CD4-positive, alpha-beta T cell (primary cell): ENCODE results near the gene FUT4. TPM values are rescaled to one million over a fixed set of nuclear protein-coding genes. Genes with fewer than 3 reads are reported as not detected.

Source experiments
- ATAC-seq: fragments of 200-7000 bp; cut with Tn5 transposase; one replicate; pipeline ENCODE4 v1.10.0; 2022; ENCODE audit warnings: mild to moderate bottlenecking; ENCODE audit not compliant: poor library complexity
- CTCF ChIA-PET: fragments of 350-600 bp; sonication (Branson Sonifier 250); formaldehyde crosslinking; loops from one replicate; lab custom pipeline; 2021; ENCODE audit warnings: antibody characterized with exemption, inconsistent platforms; lab: Charles Lee
- POLR2A ChIA-PET: fragments of 350-600 bp; sonication (Branson Sonifier 250); formaldehyde crosslinking; loops from one replicate; lab custom pipeline; 2021; ENCODE audit warnings: antibody characterized with exemption, inconsistent platforms; lab: Charles Lee
- DNase-seq, 14 experiments: peaks; one replicate each; pipeline ENCODE4 v3.0.0-alpha.2; 2013 to 2020; ENCODE audit warnings: mixed read lengths in 2 of 14
- H3K27ac ChIP-seq, 2 donors: one replicate each; pipeline versions ENCODE4 v1.5.1 to v1.7.0; 2013; ENCODE audit warnings: low read length in 2 of 2, low read depth in 1 of 2, mild to moderate bottlenecking in 1 of 2
- H3K27me3 ChIP-seq, 2 experiments: 1 replicate in 1 of 2; 2 replicates in 1 of 2; pipeline versions ENCODE4 v1.6.1 to v1.7.0; 2013; ENCODE audit warnings: low read length in 2 of 2, control low read depth in 1 of 2, mild to moderate bottlenecking in 1 of 2, moderate library complexity in 1 of 2; ENCODE audit not compliant: insufficient read depth in 2 of 2, control insufficient read depth in 1 of 2
- H3K36me3 ChIP-seq: one replicate; pipeline ENCODE4 v1.6.1; 2013; ENCODE audit warnings: low read length, control low read depth; ENCODE audit not compliant: insufficient read depth
- H3K4me1 ChIP-seq: one replicate; pipeline ENCODE4 v1.6.1; 2013; ENCODE audit warnings: low read length, control low read depth; ENCODE audit not compliant: insufficient read depth
- H3K4me3 ChIP-seq: one replicate; pipeline ENCODE4 v1.5.1; 2013; ENCODE audit warnings: mild to moderate bottlenecking, low read length, moderate library complexity
- H3K9me3 ChIP-seq, 2 experiments: 1 replicate in 1 of 2; 2 replicates in 1 of 2; pipeline versions ENCODE4 v1.6.1 to v1.7.0; 2013; ENCODE audit warnings: low read length in 2 of 2, mild to moderate bottlenecking in 2 of 2, control low read depth in 1 of 2, moderate library complexity in 1 of 2; ENCODE audit not compliant: control insufficient read depth in 1 of 2, insufficient read depth in 1 of 2
- H3K27ac Mint-ChIP-seq: one replicate; pipeline ENCODE4 v1.8.0; 2020; ENCODE audit warnings: mixed read lengths
- H3K27me3 Mint-ChIP-seq: one replicate; pipeline ENCODE4 v1.8.0; 2021; ENCODE audit warnings: mixed read lengths
- H3K36me3 Mint-ChIP-seq: one replicate; pipeline ENCODE4 v1.8.0; 2021; ENCODE audit warnings: low read depth, mixed read lengths
- H3K4me1 Mint-ChIP-seq: one replicate; pipeline ENCODE4 v1.8.0; 2021; ENCODE audit warnings: low read depth, mixed read lengths
- H3K4me3 Mint-ChIP-seq: one replicate; pipeline ENCODE4 v1.8.0; 2020; ENCODE audit warnings: mild to moderate bottlenecking, mixed read lengths
- H3K9me3 Mint-ChIP-seq: one replicate; pipeline ENCODE4 v1.8.0; 2020; ENCODE audit warnings: mixed read lengths
- intact Hi-C, 2 experiments: fragments of 100-400 bp; cut with DNase I in 1 of 2; cut with micrococcal nuclease in 1 of 2; formaldehyde crosslinking; loops; one replicate each; pipeline versions ENCODE4 v1.15.1 to v1.9.0; 2023 to 2025; cut with DNase I, micrococcal nuclease
- total RNA-seq, 174 experiments: library from RNA in 2 of 174; stranded (reverse) in 2 of 174; gene quantifications; one replicate each; pipeline ENCODE4 v1.2.3 and lab custom pipeline; 2021 to 2026
- TF ChIP-seq, protein P1 (sequence below): fragments of 200-600 bp; IDR thresholded peaks from one replicate; pipeline ENCODE4 v1.8.0; 2022; ENCODE audit warnings: antibody characterized with exemption, mild to moderate bottlenecking

Gene FUT4
- total RNA-seq, 2 experiments from 2014 or later: 4.3 to 5.1 TPM

GRCh38 chr11:94597896-94598295 lies 54.2 kb downstream of the FUT4 start:
- Mint-ChIP-seq H3K27me3 (no peaks in the 10 kb centered on the region), H3K9me3 (no peaks in the 10 kb centered on the region), H3K27ac (no peak overlapping the region), H3K36me3 (no peaks in the 10 kb centered on the region), H3K4me3 (no peak overlapping the region), H3K4me1 (no peaks in the 10 kb centered on the region)
- no peaks in the 10 kb centered on the region for H3K4me1 ChIP-seq
- no peak overlapping the region for H3K27ac ChIP-seq
- DNase-seq (no peak), ATAC-seq (no peak)
- H3K36me3 ChIP-seq: no peaks in the 10 kb centered on the region
- POLR2A ChIA-PET: no interaction called here
- H3K9me3 ChIP-seq: no peaks in the 10 kb centered on the region
- H3K27me3 ChIP-seq: no peaks in the 10 kb centered on the region
- intact Hi-C loops: no loop called here
- CTCF ChIA-PET: no interaction called here
- TF ChIP-seq, protein P1, sequence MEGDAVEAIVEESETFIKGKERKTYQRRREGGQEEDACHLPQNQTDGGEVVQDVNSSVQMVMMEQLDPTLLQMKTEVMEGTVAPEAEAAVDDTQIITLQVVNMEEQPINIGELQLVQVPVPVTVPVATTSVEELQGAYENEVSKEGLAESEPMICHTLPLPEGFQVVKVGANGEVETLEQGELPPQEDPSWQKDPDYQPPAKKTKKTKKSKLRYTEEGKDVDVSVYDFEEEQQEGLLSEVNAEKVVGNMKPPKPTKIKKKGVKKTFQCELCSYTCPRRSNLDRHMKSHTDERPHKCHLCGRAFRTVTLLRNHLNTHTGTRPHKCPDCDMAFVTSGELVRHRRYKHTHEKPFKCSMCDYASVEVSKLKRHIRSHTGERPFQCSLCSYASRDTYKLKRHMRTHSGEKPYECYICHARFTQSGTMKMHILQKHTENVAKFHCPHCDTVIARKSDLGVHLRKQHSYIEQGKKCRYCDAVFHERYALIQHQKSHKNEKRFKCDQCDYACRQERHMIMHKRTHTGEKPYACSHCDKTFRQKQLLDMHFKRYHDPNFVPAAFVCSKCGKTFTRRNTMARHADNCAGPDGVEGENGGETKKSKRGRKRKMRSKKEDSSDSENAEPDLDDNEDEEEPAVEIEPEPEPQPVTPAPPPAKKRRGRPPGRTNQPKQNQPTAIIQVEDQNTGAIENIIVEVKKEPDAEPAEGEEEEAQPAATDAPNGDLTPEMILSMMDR: no peak
- H3K4me3 ChIP-seq: no peak overlapping the region

Other genes with a start within 250 kb of the FUT4 start
- gene IZUMO1R, start 239.3 kb upstream of the FUT4 start, total RNA-seq: not detected
- gene GPR83, start 142.5 kb upstream of the FUT4 start, total RNA-seq: under 1 TPM in 1 of 2 experiments, not detected in 1; 0.11 TPM
- 10 to 100 TPM; 17.0 to 18.6 TPM for gene MRE11, start 50.1 kb upstream of the FUT4 start, total RNA-seq
- 10 to 100 TPM; 54.4 to 56.4 TPM for gene ANKRD49, start 49.9 kb upstream of the FUT4 start, total RNA-seq
- not detected for gene C11orf97, start 31.5 kb upstream of the FUT4 start, total RNA-seq
- 1 to 10 TPM; 1.3 to 1.4 TPM for gene PIWIL4, start 23.4 kb downstream of the FUT4 start, total RNA-seq
- gene AMOTL1, start 224.4 kb downstream of the FUT4 start, total RNA-seq: under 1 TPM in 1 of 2 experiments, not detected in 1; 0.08 TPM